ENCODE measurements around the gene COMMD10.

DNA sequence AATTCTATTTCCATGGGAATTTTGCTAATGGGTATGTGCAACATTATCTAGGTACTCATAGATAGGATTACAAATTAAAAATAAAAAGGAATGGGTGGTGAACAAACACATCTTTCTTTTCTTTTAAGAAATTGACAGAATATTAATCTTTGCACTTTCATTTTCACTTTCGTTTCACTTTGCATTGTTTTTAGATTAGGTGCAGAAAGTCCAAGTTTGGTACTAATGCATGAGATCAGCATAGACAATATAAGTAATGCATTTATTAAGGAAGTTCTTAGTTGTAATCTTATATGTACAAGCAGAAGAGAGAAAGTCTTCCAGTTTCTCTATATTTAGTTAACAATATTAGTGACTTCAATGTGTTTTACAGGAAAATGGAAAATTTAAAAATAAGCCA is 196.5 kb downstream of the COMMD10 start:
- TF ChIP-seq, protein P1, sequence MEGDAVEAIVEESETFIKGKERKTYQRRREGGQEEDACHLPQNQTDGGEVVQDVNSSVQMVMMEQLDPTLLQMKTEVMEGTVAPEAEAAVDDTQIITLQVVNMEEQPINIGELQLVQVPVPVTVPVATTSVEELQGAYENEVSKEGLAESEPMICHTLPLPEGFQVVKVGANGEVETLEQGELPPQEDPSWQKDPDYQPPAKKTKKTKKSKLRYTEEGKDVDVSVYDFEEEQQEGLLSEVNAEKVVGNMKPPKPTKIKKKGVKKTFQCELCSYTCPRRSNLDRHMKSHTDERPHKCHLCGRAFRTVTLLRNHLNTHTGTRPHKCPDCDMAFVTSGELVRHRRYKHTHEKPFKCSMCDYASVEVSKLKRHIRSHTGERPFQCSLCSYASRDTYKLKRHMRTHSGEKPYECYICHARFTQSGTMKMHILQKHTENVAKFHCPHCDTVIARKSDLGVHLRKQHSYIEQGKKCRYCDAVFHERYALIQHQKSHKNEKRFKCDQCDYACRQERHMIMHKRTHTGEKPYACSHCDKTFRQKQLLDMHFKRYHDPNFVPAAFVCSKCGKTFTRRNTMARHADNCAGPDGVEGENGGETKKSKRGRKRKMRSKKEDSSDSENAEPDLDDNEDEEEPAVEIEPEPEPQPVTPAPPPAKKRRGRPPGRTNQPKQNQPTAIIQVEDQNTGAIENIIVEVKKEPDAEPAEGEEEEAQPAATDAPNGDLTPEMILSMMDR (IDR thresholded peaks at IDR 0.05 in 8 of 11, conservative IDR thresholded peaks at IDR 0.05 in 3 of 11) = no peak
- TF ChIP-seq POLR2AphosphoS5 (IDR thresholded peaks at IDR 0.05) (no peak), POLR2A (IDR thresholded peaks at IDR 0.05) (no peak)
